Fibroblast of villous mesenchyme (primary cell): ENCODE measurements around the gene BTBD9. TPM values are rescaled to one million over a fixed set of nuclear protein-coding genes. Genes with fewer than 3 reads are reported as not detected.
A peak's percentile ranks its signal among the peaks of the same experiment; 100 is the strongest.
"Not testable (repeated sequence)": the region's sequence is repeated elsewhere in the genome, so short reads cannot be mapped to it uniquely, and the experiment has no call there.

ENCODE experiments used
- DNase-seq: peaks from one replicate; pipeline ENCODE4 v3.0.0-alpha.2; 2010; ENCODE audit warnings: low read depth
- H3K4me3 ChIP-seq: 2 replicates; pipeline ENCODE4 v1.5.1; 2011; ENCODE audit warnings: low read depth, mild to moderate bottlenecking, low read length
- total RNA-seq: library from RNA; depleted of rRNA; stranded (reverse); fragments of >200 nt; gene quantifications from 2 replicates; pipeline ENCODE4 v1.2.3, GENCODE V29; 2012
- TF ChIP-seq, protein P1 (sequence below): IDR thresholded peaks from 2 replicates; pipeline ENCODE4 v1.5.1; 2012; ENCODE audit warnings: low read depth, mild to moderate bottlenecking, low read length; ENCODE audit not compliant: insufficient read depth

BTBD9 gene
- total RNA-seq, 1 donor: 12.1 TPM

DNA sequence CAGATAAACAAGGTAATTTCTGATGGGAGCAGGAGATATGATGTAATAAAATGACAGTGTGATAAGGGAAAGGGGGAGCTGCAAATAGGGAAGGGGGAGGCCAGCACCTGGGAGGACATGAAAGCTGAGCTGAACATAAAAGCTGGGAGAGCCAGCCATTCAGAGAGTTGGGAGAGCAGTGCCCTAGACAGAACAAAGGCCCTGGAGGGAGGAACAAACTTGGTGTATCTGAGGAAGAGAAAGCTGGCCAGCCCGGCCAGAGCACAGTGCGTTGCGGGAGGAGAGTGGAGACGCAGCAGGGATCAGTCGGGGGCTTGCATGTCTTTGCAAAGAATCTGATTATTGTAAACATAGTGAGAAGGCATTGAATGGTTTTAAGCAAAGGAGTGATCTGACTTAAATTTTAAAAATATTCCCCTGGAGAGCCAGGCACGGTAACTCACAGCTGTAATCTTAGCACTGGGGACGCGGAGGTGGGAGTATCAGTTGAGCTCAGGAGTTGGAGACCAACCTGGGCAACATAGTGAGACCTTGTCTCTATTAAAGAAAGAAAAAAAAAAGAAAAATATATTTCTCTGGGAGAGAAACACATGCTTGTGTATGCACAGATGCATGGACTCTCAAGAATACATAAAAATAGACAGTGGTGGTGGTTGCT lies 502.0 kb downstream of the BTBD9 start:
- TF ChIP-seq, protein P1, sequence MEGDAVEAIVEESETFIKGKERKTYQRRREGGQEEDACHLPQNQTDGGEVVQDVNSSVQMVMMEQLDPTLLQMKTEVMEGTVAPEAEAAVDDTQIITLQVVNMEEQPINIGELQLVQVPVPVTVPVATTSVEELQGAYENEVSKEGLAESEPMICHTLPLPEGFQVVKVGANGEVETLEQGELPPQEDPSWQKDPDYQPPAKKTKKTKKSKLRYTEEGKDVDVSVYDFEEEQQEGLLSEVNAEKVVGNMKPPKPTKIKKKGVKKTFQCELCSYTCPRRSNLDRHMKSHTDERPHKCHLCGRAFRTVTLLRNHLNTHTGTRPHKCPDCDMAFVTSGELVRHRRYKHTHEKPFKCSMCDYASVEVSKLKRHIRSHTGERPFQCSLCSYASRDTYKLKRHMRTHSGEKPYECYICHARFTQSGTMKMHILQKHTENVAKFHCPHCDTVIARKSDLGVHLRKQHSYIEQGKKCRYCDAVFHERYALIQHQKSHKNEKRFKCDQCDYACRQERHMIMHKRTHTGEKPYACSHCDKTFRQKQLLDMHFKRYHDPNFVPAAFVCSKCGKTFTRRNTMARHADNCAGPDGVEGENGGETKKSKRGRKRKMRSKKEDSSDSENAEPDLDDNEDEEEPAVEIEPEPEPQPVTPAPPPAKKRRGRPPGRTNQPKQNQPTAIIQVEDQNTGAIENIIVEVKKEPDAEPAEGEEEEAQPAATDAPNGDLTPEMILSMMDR: no peak
- no peak for DNase-seq
- H3K4me3 ChIP-seq: no peak overlapping the region

DNA sequence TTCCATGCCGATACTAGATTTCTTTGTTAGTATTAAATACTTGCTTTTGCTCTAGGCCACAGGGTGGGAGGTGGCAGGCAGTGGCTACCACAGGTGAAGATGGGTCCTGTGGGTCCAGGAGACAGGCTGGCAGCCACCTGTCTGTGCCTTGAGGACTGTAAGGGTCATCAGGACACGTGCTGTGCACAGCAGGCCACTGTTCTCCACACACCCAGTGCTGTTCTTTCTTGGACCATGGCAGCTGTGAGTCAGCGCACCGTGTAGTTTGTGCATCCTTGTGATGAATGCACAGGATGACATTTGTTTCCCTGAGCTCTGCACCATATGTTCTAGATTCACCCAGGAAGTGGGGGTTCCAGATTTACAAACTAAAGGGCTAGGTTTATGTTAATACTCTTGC lies 503.2 kb downstream of the BTBD9 start:
- TF ChIP-seq, protein P1: no peak
- H3K4me3 ChIP-seq: no peak overlapping the region
- DNase-seq: no peak

DNA sequence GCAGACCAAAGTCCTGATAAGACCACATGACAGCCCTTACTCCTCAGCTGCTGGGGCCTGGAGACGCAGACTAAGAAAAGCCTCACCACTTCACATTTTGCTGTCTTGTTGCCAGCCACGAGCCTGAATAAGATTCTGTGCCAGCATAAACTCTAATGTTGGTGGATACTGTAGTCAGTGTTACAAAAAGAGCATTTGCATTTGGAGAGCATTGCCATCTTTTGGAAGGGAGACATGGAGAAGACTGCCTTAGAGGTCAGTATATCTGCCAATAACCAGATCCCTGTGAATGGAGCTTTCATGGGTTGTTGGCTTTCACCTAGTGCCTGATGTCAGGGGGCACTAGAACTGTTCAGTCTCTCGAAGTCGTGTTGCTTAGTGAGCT lies 505.0 kb downstream of the BTBD9 start:
- TF ChIP-seq, protein P1: no peak
- no peak for DNase-seq
- H3K4me3 ChIP-seq: no peak overlapping the region

DNA sequence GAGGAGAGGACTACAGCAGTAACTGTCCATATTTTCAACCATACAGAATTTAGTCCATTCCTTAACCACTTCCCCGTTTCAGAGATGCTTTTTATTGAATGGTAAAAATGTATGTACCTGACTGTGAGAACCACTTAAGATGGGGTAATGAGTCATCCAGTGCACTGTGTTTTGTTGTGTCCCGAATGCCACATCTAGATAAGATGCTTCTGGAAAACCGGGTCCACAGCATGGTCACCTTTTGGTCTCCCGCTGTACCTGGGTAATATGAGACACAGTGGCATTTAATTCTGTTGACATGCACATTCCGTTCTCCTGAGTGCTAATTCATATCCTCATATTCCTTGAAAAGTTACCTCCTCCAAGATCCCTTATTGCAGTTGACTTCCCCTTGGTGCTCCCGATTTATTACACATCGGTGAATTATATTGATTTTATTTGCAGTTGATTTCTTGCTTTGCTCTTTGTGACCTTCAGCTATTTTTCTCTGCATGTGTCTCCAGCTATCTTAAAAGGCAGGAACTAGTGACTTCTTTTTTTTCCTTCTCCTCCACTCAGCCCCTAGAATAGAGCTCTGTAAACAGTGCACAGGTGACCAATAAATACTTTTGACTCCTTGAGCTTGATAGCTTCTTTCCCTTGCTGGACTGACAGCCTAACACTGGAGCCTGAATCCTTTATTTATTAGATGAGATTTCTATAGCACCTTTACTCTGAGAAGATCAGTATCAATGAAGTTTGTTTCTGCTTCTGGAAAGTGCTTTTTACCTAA lies 505.6 kb downstream of the BTBD9 start:
- no peak overlapping the region for H3K4me3 ChIP-seq
- TF ChIP-seq, protein P1: no peak
- no peak for DNase-seq

DNA sequence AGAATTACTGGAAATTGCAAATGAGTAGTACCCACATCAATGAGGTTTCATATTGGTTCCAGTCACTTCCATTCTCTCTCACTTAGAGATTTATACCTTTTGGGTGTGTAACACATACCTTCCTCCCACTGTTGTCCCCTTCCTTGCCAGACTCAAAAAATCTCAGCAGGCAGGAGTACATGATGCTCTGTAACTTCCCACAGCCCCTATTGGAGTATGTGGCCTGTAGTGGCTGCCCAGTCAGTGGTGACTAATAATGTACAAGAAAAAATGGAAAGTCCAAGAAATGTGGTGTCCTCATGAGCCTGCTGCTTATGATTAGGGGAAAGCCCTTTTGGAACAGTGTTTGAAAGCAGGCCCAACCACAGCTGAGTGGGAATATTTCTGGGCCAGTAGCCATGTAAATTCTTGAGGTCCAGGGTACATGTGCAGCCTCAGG lies 508.2 kb downstream of the BTBD9 start:
- peak; percentile 92 for DNase-seq
- no peak overlapping the region for H3K4me3 ChIP-seq
- TF ChIP-seq, protein P1: no peak

DNA sequence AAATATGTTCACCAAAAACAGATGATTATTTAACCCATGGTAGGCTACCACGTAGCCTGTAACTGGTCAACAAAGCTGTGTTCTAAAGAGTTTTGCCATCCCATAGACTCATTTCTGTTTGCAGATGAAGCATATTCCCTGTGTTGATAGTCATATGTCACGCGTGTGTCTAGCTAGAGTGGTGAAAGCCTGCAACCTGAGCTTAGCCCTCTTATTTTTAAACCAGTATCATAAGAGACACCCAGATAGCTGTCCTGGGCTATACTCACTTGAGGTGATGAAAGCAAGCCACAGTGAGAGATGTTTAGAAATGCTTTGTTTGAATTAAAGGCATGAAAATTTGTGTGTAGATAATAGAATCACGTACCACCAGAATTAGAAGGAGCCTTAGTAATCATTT lies 512.4 kb downstream of the BTBD9 start:
- no peak for DNase-seq
- H3K4me3 ChIP-seq: no peak overlapping the region
- TF ChIP-seq, protein P1: no peak

DNA sequence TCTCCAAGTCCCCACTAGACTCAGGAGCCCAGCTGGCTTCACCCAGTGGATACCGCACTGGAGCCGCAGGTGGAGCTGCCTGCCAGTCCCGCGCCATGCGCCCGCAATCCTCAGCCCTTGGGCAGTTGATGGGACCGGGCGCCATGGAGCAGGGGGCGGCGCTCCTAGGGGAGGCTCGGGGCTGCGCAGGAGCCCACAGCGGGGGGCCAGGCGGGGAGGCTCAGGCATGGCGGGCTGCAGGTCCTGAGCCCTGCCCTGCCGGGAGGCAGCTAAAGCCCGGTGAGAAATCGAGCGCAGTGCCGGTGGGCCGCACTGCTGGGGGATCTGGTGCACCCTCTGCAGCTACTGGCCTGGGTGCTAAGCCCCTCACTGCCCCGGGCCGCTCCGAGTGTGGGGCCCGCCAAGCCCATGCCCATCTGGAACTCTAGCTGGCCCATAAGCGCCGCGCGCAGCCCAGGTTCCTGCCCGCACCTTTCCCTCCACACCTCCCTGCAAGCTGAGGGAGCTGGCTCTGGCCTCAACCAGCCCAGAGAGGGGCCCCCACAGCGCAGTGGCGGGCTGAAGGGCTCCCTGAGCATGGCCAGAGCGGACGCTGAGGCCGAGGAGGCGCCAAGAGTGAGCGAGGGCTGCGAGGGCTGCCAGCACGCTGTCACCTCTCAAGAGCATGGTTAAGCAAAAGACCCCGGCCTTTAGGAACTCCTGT lies 515.4 kb downstream of the BTBD9 start:
- not testable (repeated sequence) for DNase-seq, H3K4me3 ChIP-seq
